Gastroesophageal sphincter (tissue), 3 donors: ENCODE measurements around the gene SNED1.

Experiments
- EP300 ChIP-seq: sonication (generic); formaldehyde crosslinking; IDR thresholded peaks from one replicate; pipeline ENCODE4 v1.6.1; 2017; ENCODE audit warnings: antibody characterized with exemption, mild to moderate bottlenecking
- POLR2AphosphoS5 ChIP-seq: sonication (generic); formaldehyde crosslinking; IDR thresholded peaks from one replicate; pipeline ENCODE4 v1.6.1; 2017; ENCODE audit warnings: antibody characterized with exemption
- TF ChIP-seq, protein P1 (sequence below), 4 experiments: fragments of 200-600 bp in 2 of 4; fragments of 450-650 bp in 2 of 4; sonication (generic) in 1 of 4; IDR thresholded peaks; one replicate each; pipeline ENCODE4 v1.5.1; 2017 to 2019; ENCODE audit warnings: antibody characterized with exemption in 4 of 4, mild to moderate bottlenecking in 2 of 4, moderate library complexity in 2 of 4

DNA sequence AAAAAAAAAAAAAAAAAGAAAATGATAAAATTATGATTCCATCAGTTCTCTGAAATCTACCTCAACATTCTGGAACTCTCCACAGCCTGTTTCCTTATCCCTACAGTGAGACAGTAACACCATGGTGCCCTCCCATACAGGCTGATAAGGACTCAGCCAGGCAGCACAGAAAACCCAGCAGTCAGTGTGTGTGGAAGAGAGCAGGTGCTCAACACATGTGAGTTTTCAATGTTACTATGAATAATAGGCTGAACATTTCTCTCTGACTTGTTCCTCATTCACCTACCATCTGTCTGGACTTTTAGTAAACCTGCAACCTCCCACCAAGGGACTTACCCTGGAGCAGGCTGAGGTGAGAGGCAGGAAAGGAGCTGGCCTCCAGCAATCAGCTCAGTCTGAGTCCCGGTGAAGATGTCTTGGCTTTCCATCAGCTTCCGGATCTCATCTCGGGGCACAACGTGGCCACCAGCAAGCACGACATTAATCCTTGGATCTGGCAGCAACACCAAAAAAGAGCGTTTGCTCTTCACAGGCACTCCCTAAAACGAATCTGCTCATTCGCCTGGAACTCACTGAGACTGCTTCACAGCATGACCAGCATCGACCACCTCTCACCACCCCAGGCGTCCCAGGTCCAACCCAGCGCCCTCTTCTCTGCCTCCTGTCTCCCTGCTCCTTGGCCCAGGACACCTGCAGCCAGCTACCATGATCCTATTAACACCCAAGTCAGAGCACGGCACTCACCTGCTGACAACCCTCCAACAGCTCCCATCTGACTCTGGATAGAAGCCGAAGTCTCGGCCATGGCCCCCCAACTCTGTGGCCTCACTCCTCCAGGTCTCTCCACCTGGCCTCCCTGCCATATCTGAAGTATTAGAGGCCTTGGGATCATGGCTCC lies 134.4 kb downstream of the SNED1 start:
- TF ChIP-seq, protein P1, sequence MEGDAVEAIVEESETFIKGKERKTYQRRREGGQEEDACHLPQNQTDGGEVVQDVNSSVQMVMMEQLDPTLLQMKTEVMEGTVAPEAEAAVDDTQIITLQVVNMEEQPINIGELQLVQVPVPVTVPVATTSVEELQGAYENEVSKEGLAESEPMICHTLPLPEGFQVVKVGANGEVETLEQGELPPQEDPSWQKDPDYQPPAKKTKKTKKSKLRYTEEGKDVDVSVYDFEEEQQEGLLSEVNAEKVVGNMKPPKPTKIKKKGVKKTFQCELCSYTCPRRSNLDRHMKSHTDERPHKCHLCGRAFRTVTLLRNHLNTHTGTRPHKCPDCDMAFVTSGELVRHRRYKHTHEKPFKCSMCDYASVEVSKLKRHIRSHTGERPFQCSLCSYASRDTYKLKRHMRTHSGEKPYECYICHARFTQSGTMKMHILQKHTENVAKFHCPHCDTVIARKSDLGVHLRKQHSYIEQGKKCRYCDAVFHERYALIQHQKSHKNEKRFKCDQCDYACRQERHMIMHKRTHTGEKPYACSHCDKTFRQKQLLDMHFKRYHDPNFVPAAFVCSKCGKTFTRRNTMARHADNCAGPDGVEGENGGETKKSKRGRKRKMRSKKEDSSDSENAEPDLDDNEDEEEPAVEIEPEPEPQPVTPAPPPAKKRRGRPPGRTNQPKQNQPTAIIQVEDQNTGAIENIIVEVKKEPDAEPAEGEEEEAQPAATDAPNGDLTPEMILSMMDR (IDR thresholded peaks at IDR 0.05): no peak
- no peak for TF ChIP-seq POLR2AphosphoS5
- TF ChIP-seq EP300: no peak
